Measurements from ENCODE around the gene PHF19.

DNA sequence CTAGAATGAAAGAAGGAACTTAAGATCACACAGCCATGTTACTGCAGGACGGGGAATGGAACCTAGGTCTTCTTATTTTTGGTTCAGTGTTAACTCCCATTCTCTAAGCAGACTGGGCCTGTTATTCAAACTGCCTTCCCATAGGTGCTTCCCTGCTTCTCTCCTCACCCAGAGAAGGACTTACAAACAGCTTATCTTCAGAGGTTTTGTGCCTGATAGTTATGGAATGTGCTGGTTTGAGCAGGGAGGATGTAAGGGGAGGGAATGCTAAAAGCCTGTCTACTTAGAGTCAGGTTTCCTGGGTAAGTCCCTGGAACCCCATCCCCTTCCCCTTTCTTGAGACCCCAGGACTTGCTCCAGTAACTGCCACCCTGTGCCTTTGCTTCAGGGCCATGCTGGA is 30.1 kb downstream of the PHF19 start:
- no peak for TF ChIP-seq CTCF (optimal IDR thresholded peaks at IDR 0.05 in 1 of 3, IDR thresholded peaks at IDR 0.05 in 1 of 3, conservative IDR thresholded peaks at IDR 0.05 in 1 of 3; ENCODE audit: extremely low read depth in 1 of 3, insufficient read depth in 2 of 3, low read length in 3 of 3)
- TF ChIP-seq EZH2 (IDR thresholded peaks at IDR 0.05; ENCODE audit: low read length), result no peak
